Measurements from ENCODE around the gene WIPF1. TPM values are rescaled to one million over a fixed set of nuclear protein-coding genes. Genes with fewer than 3 reads are reported as not detected.

WIPF1 gene, protein sequence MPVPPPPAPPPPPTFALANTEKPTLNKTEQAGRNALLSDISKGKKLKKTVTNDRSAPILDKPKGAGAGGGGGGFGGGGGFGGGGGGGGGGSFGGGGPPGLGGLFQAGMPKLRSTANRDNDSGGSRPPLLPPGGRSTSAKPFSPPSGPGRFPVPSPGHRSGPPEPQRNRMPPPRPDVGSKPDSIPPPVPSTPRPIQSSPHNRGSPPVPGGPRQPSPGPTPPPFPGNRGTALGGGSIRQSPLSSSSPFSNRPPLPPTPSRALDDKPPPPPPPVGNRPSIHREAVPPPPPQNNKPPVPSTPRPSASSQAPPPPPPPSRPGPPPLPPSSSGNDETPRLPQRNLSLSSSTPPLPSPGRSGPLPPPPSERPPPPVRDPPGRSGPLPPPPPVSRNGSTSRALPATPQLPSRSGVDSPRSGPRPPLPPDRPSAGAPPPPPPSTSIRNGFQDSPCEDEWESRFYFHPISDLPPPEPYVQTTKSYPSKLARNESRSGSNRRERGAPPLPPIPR
- 100 to 1,000 TPM in 1 of 6 donors, 10 to 100 TPM in 5; 67.8 to 119 (median 95.5) TPM for polyA plus RNA-seq (ENCODE audit: low read depth in 6 of 6)

GRCh38 chr2:174597345-174598047 lies at the start of gene WIPF1:
TSS of gene WIPF1 (minus strand) at chr2:174597804. CDS start at chr2:174585573, 12,231 bp downstream.
- DNase-seq (peak; percentile 85), ATAC-seq (ENCODE audit: low read depth in 2 of 2) (peak; percentile 55 to 61)
- peak within 1 kb of the TSS; percentile 88 to 98 (median 97) for H3K4me3 Mint-ChIP-seq
- H3K27me3 Mint-ChIP-seq: no peaks in the 10 kb centered on the region
- H3K9me3 Mint-ChIP-seq: peaks cover 0 to 3% (median 0%) of the 10 kb centered on the region in 7 donors
- H3K27ac Mint-ChIP-seq: peak within 1 kb of the TSS; percentile 98 to 100 (median 99)
- H3K4me1 Mint-ChIP-seq: peaks cover 56 to 85% (median 79%) of the 10 kb centered on the region in 3 donors
- no peaks in the 10 kb centered on the region for H3K36me3 Mint-ChIP-seq

DNA sequence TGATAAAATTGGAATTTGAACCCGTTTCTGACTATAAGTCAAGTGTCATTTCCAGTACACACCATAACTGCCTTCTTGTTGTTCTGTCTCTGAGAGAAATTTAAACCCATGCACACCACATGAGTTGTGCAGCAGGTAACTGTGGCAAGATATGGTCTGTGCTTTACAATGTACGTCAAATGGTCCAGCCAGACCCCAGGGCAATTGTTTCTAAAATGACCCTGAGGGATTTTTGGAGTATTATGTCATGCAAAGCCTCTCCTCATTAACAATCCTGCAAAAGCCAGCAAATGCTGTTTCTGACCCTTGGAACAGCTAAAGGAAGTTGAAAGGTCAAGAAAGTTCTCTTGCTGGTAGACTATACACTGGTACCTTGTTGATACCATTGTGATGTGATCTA lies 47.7 kb upstream of the WIPF1 start:
- Mint-ChIP-seq H3K27me3 (no peaks in the 10 kb centered on the region), H3K36me3 (no peaks in the 10 kb centered on the region), H3K9me3 (peaks cover 0 to 12% (median 2%) of the 10 kb centered on the region in 7 donors), H3K27ac (no peak overlapping the region), H3K4me1 (peaks cover 3 to 10% (median 4%) of the 10 kb centered on the region in 3 donors), H3K4me3 (no peak overlapping the region)
- DNase-seq (no peak), ATAC-seq (ENCODE audit: low read depth in 2 of 2) (no peak)

DNA sequence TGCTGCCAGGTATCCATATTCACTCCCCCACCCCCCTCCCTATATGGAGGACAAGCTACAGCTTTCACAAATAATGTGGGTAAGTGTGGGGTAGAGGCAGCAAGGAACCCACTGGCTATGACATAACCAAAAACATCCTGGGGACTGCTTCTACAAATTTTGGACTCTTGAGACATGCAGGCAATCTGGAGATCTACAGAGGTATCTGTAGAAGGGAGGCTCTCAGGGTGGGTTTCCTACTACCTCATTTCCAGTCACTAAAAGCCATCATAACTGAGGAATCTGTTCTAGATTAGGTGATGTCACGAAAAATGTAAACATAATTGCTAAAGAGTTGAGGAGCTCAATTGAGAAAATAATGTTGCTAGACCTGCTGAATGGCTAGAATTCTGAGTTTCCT lies 46.8 kb upstream of the WIPF1 start:
- H3K27me3 Mint-ChIP-seq: no peaks in the 10 kb centered on the region
- peaks cover 0 to 8% (median under 1%) of the 10 kb centered on the region in 7 donors for H3K9me3 Mint-ChIP-seq
- no peaks in the 10 kb centered on the region for H3K36me3 Mint-ChIP-seq
- peaks cover 0 to 1% (median 0%) of the 10 kb centered on the region in 3 donors for H3K4me1 Mint-ChIP-seq
- no peak for DNase-seq
- ATAC-seq (ENCODE audit: low read depth in 2 of 2): no peak
- no peak overlapping the region for H3K4me3 Mint-ChIP-seq
- no peak overlapping the region for H3K27ac Mint-ChIP-seq

GRCh38 chr2:174643356-174643755 lies 45.8 kb upstream of the WIPF1 start:
- Mint-ChIP-seq H3K9me3 (peaks cover 0 to 4% (median 0%) of the 10 kb centered on the region in 7 donors), H3K27me3 (no peaks in the 10 kb centered on the region), H3K27ac (no peak overlapping the region), H3K36me3 (no peaks in the 10 kb centered on the region), H3K4me1 (peaks cover 0 to 5% (median 4%) of the 10 kb centered on the region in 3 donors), H3K4me3 (no peak overlapping the region)
- DNase-seq (no peak), ATAC-seq (ENCODE audit: low read depth in 2 of 2) (no peak)

GRCh38 chr2:174641168-174641567 lies 43.6 kb upstream of the WIPF1 start:
- no peaks in the 10 kb centered on the region for H3K36me3 Mint-ChIP-seq
- no peak overlapping the region for H3K27ac Mint-ChIP-seq
- no peak for DNase-seq
- H3K27me3 Mint-ChIP-seq: no peaks in the 10 kb centered on the region
- H3K9me3 Mint-ChIP-seq: peaks cover 0 to 4% (median 0%) of the 10 kb centered on the region in 7 donors
- H3K4me3 Mint-ChIP-seq: no peak overlapping the region
- H3K4me1 Mint-ChIP-seq: peaks cover 4 to 12% (median 9%) of the 10 kb centered on the region in 3 donors
- ATAC-seq (ENCODE audit: low read depth in 2 of 2): no peak

DNA sequence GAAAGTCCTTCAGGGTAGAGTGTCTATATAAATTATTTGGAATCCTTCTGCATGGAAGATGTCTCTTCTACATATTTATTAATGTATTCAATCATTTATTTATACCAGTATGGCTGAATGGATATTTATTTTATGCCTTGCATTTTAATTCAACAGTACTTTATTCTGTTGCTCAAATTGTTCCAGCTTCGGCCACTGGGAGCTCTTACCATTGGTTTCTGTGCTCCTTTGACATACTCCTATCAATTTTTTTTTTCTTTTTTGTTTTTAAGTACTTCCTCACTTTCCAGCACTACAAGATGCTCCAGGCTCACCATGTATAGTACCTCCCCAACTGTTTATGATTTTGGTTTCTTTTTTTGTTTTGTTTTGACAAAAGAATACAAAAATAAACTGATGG lies 39.4 kb upstream of the WIPF1 start:
- Mint-ChIP-seq H3K4me1 (peaks cover 30 to 40% (median 34%) of the 10 kb centered on the region in 3 donors), H3K9me3 (no peaks in the 10 kb centered on the region), H3K27me3 (no peaks in the 10 kb centered on the region), H3K36me3 (peaks cover 0 to 11% of the 10 kb centered on the region in 2 donors), H3K4me3 (peak overlapping the region in 1 of 8 donors; percentile 31), H3K27ac (peak overlapping the region; percentile 83 to 95 (median 90))
- ATAC-seq (ENCODE audit: low read depth in 2 of 2): no peak
- DNase-seq: no peak

- ATAC-seq (ENCODE audit: low read depth in 2 of 2) (no peak), DNase-seq (no peak)
- Mint-ChIP-seq H3K9me3 (no peaks in the 10 kb centered on the region), H3K27ac (peak overlapping the region; percentile 90 to 99 (median 98)), H3K36me3 (peaks cover 4 to 18% of the 10 kb centered on the region in 2 donors), H3K27me3 (no peaks in the 10 kb centered on the region), H3K4me3 (peak overlapping the region in 3 of 8 donors; percentile 90 to 99 (median 98)), H3K4me1 (peaks cover 41 to 51% (median 45%) of the 10 kb centered on the region in 3 donors)
These were observed 38.3 kb upstream of the WIPF1 start for GRCh38 chr2:174635776-174636404.

DNA sequence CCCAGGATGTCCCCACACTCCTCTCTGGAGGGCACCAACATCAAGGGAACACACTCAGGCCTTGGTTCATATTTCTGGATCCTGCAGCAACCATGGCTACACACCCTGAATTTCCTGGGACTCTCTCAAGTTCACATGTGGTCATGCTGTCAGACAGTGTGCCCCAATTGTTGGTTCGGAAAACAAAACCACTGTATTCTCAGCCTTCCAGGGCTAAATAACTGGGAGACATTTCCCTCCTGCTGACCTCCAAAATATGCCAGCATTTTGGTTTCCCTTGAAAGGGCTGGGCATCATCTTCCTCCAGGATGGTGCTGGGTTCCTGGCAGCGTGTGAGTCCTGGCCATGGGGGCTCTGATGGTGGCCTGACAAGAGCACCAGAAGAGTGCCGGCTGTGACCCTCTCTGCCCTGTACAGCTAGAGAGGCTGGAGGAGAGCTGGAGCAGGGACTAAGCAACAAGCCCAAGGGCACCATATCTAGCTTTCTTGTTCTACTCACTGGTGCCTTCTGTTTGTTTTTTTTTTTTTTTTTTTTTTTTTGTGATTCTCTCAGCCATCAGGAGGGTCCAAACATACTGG lies 37.5 kb upstream of the WIPF1 start:
- Mint-ChIP-seq H3K9me3 (no peaks in the 10 kb centered on the region), H3K36me3 (peaks cover 12 to 23% of the 10 kb centered on the region in 2 donors), H3K27ac (peak overlapping the region; percentile 95 to 99 (median 98)), H3K27me3 (no peaks in the 10 kb centered on the region), H3K4me3 (peak overlapping the region; percentile 89 to 99 (median 96)), H3K4me1 (peaks cover 45 to 59% (median 51%) of the 10 kb centered on the region in 3 donors)
- ATAC-seq (ENCODE audit: low read depth in 2 of 2): no peak
- no peak for DNase-seq

GRCh38 chr2:174634130-174635014 lies 36.8 kb upstream of the WIPF1 start:
- no peaks in the 10 kb centered on the region for H3K27me3 Mint-ChIP-seq

DNA sequence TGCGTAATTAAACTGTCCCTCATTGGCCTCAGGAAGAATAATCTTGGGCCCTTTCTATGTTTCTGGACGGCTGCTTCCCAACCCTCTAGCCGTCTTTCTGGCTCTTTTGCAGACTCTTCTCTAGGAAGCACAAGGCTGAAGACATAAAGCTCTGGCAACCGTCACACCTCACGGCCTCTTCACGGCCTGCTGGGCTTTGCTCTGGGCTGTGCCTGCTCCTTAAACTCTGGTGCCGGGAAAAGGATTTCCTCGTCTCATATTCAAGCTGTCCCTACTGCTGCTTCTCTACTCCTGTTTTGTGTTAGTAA lies 36.0 kb upstream of the WIPF1 start:
- ATAC-seq (ENCODE audit: low read depth in 2 of 2): peak; percentile 27 to 29
- Mint-ChIP-seq H3K4me3 (peak overlapping the region; percentile 89 to 99 (median 96)), H3K9me3 (no peaks in the 10 kb centered on the region), H3K36me3 (peaks cover 19 to 33% of the 10 kb centered on the region in 2 donors), H3K27ac (peak overlapping the region; percentile 95 to 99 (median 98)), H3K27me3 (no peaks in the 10 kb centered on the region), H3K4me1 (peaks cover 54 to 67% (median 59%) of the 10 kb centered on the region in 3 donors)
- no peak for DNase-seq

More at GRCh38 chr2:174634130-174635014, 36.8 kb upstream of the WIPF1 start:
- Mint-ChIP-seq H3K9me3 (no peaks in the 10 kb centered on the region), H3K4me1 (peaks cover 51 to 66% (median 58%) of the 10 kb centered on the region in 3 donors), H3K4me3 (peak overlapping the region; percentile 89 to 99 (median 96)), H3K27ac (peak overlapping the region; percentile 95 to 99 (median 98)), H3K36me3 (peaks cover 16 to 27% of the 10 kb centered on the region in 2 donors)
- ATAC-seq (ENCODE audit: low read depth in 2 of 2): peak; percentile 85
- peak; percentile 67 for DNase-seq

DNA sequence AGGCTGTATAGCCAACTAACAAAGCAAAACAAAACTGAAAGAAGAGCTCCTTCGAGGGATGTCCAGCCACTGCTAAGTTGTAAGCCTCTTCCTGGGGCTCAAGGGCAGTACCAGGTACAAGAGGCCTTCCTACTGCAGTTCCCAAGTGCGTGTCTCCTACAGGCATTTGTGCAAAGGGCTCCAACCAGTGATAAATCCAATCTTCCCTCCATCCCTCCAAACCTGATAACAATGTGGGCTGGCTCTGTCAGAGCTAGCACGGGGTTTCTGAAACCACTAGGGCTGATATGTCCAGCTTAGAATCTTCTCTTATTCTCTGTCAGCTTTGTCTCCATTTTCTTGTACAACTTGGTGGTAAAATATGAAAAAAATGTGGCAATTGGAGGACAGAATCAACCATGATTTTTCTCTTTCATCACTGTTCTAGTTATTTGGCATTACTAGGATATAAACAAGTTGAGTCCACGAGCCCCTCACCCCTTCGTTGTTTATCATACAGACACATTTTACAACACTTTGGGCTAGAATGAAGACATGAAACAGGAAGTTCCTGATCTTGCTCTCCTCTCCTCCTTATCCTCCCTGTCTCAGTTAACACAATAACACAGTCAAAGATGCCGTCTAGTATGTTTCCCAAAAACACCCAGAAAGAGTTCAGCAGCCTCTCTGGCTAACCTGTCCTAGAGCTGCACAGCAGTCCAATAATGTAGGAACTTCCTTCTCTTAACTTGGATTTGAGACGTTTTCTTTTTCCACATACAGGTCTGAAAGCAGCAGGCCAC lies 35.4 kb upstream of the WIPF1 start:
- peak overlapping the region; percentile 89 to 99 (median 96) for H3K4me3 Mint-ChIP-seq
- peak; percentile 30 for DNase-seq
- H3K27ac Mint-ChIP-seq: peak overlapping the region; percentile 95 to 99 (median 98)
- H3K4me1 Mint-ChIP-seq: peaks cover 59 to 73% (median 64%) of the 10 kb centered on the region in 3 donors
- no peaks in the 10 kb centered on the region for H3K27me3 Mint-ChIP-seq
- ATAC-seq (ENCODE audit: low read depth in 2 of 2): peak; percentile 18 to 21
- no peaks in the 10 kb centered on the region for H3K9me3 Mint-ChIP-seq
- peaks cover 25 to 39% of the 10 kb centered on the region in 2 donors for H3K36me3 Mint-ChIP-seq
